GM19238 (cell line): ENCODE results near the gene TUBA1B.
"Not testable (repeated sequence)": the region's sequence is repeated elsewhere in the genome, so short reads cannot be mapped to it uniquely, and the experiment has no call there.

Source experiments
- DNase-seq: peaks from one replicate; pipeline ENCODE4 v3.0.0; 2011; ENCODE audit warnings: low spot score; ENCODE audit not compliant: insufficient read length

Gene TUBA1B

DNA sequence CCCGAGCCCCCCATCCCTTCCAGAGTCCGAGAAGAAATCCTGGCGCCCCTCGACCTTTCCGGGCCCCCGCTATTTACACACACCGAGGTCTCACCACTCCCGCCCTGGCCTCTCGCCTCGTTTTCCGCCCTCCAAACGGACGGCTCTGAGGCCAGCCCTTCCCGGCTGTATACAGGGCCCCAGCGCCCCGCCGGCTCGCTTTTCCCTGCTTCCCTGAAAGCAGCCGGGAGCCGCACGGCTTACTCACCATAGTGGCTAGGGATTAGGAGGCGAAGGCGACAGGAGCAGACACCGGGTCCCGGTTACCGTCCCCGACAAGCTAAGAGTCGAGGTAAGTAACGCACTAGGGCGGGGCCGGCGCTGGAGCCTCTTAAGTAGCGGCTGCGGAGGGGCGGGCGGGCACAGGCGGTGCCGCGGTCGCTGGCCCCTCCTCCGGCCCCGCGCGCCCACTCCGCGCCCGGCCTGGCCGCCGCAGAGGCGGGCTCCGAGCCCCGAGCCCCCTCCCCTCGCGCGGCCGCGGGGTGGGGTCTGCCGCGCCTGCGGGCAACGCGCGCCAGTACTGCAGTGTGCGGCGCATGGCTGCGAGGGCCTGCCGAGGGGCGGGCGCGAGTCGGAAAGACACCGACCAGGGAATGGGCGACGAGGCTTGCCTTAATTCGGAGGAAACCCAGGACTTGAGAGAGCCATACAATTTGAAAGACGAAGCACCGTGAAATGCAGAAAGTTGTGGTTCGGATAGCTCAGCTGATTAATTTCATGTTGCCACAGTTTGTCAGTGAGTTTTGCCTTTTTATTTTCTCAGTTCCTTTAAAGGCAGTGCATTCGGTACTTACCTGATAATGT lies at the start of gene TUBA1B:
TUBA1B (minus strand) TSS at position 345 of the 843 bp plus-strand sequence; CDS start at position 250, 95 bp downstream.
- peak; percentile 82 for DNase-seq

DNA sequence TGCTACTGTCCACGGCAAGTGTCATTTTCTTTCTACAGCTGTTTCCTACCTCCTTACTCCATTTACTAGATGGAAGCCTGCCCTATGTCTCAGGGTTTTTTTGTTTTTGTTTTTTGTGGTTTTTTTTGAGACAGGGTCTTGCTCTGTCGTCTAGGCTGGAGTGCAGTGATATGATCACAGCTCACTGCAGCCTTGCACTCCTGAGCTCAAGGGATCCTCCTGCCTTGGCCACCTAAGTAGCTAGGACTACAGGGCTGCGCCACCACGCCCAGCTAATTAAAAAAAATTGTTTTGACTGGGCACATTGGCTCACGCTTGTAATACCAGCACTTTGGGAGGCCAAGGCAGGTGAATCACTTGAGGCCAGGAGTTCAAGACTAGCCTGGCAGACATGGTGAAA lies 43.0 kb upstream of the TUBA1B start:
- DNase-seq: no peak

DNA sequence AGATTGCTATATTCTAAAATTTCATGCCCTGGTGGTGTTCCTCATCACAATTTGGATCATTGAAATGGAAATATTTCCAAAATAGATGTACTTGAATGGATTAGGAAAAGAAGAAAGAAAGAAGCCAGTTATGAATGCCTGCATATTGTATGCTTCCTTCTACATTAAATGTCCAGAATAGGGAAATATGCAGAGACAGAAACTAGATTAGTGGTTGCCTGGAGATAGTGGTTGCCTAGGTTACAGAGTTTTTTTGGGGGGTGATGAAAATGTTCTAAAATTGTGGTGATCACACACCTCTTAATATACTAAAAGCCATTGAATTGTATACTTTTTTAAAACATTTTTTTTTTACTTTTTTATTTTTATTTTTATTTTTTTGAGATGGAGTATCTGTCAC lies 39.7 kb upstream of the TUBA1B start:
- DNase-seq: no peak

DNA sequence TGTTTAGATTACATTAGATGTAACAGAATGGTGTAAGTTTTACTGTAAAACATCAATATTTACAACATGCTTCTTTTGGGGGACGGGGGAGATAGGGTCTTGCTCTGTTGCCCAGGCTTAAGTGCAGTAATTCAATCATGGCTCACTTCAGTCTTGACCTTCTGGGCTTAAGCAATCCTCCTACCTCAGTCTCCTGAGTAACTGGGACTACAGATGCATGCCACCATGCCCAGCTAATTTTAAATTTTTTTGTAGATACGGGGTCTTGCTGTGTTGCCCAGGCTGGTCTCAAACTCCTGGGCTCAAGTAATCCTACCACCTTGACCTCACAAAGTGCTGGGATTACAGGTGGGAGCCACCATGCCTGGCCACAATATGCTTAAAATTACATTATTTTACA lies 33.9 kb upstream of the TUBA1B start:
- DNase-seq: no peak

DNA sequence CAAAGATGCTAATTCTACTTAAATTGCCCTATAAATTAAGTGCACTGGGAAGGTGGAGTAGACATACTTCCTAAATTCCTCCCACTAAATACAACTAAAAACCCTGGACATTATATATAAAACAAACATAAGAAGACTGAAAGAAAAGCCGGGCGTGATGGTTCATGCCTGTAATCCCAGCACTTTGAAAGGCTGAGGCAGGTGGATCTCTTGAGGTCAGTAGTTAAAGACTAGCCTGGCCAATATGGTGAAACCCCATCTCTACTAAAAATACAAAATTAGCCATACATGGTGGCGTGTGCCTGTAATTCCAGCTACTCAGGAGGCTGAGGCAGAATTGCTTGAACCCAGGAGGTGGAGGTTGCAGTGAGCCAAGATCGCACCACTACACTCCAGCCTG lies 30.7 kb upstream of the TUBA1B start:
- not testable (repeated sequence) for DNase-seq

DNA sequence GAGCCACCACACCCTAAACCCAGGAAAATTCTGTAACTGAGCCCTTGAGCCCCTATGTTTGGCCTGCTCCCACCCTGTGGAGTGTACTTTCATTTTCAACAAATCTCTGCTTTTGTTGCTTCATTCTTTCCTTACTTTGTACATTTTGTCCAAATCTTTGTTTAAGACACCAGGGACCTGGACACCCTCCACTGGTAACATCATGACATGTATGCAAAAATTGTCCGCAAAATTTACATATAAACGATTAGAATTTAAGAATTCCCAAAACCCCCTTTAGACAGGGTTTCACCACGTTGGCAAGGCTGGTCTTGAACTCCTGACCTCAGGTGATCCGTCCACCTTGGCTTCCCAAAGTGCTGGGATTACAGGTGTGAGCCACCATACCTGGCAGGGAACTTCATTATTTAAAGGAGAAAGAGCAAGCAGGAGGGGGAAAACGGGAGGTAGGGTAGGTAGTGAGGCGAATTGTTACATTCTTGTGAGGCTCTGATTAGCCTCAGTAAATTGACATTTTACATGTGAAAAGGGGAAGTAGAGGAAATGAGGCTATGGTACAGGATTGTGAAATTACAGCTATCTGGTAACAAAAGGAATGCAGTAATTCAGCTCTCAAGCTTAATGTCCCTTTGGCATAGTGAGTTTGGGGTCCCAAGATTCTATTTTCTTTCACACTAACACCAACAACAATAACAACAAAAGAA lies 30.0 kb upstream of the TUBA1B start:
- DNase-seq: no peak

DNA sequence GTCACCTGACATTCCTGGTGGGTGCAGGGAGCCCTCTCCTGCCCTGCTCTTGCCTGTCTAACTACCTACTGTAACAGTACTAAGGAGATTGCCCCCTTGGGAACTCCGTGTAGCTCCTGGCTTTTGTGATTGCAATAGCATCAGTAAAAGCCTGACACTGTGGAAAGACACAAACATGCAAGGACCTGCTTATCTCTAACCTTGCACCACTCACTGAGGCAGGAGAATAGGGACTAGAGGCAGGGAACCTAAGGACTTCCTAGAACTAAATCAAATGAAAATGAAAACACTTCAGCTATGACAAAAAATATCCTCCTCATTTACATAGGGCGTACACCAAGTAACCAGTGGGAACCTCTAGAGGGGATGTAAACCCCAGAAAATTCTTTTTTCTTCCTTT lies 29.2 kb upstream of the TUBA1B start:
- no peak for DNase-seq

DNA sequence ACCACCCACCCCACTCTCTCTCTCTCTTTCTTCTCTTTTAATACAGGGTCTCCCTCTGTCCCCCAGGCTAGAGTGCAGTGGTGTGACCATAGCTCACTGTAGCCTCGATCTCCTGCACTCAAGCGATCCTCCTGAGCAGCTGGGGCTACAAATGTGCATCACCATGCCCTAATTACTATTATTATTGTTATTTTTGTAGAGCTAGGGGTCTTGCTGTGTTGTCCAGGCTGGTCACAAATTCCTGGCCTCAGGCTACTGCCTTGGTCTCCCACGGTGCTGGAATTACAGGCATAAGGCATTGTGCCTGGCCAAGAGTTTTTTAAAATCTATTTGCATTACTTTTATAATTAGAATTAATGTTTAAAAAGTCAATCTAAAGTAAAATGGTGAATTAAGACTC lies 23.0 kb upstream of the TUBA1B start:
- DNase-seq: no peak

DNA sequence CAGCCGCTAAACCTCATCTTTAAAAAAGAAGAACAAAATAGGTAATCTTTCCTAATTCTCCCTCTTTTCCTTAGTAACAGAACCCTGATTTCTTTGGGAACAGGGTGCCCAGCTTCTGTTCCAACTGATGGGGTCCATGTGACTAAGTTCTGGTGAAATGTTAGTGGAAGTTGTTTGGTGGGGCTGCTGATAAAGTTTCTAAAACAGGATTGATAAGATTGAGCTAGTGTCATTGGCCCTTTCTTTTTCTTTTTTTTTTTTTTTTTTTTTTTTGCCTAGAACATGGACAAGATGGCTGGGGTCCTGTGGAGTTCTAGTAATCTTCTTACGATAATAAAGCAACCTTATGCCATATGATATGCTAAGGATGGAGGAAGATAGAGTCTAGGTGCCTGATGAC lies 16.2 kb upstream of the TUBA1B start:
- no peak for DNase-seq

DNA sequence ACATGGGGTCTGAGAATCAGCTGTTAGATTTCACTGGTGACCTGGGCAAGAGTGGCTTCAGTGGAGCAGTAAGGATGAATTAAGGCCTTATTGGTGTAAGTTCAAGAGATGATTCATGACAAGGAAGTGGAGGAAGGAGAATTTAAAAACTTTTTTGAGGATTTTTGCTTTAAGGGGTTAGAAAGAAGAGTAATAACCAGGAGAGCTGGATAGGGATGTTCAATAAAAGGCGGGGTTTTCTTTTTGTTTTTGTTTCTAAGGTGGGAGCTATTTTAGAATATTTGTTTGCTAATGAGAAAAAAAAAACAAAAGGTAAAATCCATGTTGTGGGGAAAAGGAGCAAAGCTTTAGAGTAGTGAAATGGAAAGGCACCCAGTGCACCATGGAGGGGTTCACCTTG lies 15.2 kb upstream of the TUBA1B start:
- no peak for DNase-seq

DNA sequence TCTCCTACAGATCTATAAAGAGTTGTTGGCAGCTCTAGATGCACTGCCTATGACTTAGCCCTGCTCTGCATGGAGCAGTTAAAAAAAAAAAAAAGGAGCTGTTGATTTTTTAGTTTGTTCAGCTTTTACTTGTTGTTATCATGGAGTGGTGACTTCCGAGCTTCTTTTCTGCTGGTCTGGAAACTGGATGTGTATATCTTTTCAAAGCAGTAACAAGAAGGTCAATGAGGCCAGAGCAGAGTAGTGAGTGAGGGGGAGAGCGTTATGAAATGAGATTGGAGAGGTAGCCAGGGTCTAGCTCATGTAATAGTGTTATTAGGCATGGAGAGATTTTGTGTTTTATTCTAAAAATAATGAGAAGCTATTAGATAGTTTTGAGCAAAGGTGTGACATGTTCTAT lies 13.2 kb upstream of the TUBA1B start:
- DNase-seq: no peak

DNA sequence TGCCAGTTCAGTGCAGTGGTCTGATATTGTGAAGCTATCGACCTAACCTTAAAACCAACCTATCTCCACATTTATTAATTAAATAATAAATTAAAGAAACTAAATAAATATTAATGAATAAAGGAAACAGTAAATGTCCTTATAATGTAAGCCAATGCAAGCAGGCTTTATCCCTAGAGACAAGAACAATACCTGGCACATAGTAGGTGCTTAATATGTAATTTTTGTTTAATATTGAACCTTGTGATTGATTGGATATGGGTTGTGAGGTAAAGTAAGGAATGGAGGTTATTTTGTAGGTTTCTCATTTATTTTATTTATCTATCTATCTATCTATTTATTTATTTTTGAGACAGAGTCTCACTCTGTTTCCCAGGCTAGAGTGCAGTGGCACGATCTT lies 7.8 kb upstream of the TUBA1B start:
- DNase-seq: no peak

DNA sequence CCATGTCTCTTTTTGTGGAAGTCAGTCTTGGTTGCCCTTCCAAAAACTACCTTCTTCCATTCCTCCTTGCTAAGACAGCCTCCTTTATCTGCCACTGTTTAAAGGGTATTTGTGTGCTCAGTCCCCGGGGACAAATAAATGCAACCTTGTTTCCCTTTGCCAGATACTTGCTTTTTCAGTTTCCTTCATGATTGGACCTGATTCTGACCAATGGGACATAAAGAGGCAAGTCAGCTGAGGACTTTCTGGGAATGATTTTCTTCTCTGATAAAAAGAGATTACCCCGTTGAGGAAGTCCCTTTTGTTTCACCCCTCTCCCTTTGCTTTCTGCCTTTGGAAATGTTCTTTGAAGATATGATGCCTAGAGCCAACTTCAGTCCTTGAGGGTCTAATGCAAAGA lies 7.4 kb upstream of the TUBA1B start:
- DNase-seq: no peak

DNA sequence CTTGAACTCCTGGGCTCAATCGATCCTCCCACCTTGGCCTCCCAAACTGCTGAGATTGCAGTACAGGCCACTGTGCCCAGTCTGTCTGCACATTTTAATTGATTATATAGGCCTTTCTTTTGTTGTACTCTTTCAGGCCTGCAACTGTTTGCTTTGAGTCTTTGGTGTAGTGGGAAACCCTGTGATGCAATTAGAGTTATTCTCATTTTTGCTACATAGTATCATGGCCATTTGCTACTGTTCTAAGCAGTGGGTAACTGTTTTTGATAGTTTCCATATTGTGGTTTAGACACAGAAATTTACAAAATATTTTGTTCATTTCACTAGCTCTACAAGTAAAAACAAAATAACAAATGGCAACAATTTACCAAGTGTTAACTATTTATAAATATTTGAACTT lies 6.3 kb upstream of the TUBA1B start:
- no peak for DNase-seq

DNA sequence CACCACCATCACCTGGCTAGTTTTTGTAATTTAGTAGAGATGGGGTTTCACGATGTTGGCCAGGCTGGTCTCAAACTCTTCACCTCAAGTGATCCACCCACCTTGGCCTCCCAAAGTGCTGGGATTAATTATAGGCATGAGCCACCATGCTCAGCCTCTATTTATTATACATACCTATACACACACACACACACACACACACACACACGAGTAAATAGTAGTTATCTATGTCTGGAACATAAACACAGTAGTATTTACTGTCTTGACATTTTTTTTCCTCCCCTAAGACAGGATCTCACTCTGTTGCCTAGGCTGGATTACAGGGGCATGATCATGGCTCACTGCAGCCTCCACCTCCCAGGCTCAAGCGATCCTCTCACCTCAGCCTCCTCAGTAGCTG lies 5.8 kb upstream of the TUBA1B start:
- DNase-seq: not testable (repeated sequence)

DNA sequence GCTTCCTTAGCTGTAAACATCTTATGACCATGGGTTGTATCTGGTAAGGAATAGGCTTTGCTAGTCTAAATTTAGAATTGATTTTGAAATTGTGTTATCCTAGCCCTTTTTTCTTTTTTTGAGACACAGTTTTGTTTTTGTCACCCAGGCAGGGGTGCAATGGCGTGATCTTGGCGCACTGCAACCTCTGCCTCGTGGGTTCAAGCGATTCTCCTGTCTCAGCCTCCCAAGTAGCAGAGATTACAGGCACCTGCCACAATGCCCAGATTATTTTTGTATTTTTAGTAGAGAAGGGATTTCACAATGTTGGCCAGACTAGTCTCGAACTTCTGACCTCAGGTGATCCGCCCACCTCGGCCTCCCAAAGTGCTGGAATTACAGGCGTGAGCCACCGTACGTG lies 2.4 kb upstream of the TUBA1B start:
- no peak for DNase-seq

DNA sequence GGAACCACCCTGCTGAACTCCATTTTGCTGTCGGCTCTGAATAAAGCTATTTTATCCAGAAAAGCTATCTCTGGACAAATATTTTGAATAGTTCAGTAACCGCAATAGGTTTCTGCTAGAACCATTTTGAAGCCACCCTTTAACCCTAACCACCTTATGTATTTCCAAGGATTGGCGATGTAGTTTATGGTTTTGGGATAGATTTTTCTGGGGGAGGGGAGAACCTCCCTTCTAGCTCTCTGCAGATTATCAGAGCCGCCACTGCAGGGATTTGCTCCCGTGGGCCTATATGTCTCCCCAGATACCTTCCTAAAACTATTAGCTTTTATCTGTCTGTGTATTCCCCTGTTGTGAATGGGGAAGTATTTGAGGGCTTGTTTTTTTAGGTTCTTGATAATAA lies 1.8 kb upstream of the TUBA1B start:
- no peak for DNase-seq

DNA sequence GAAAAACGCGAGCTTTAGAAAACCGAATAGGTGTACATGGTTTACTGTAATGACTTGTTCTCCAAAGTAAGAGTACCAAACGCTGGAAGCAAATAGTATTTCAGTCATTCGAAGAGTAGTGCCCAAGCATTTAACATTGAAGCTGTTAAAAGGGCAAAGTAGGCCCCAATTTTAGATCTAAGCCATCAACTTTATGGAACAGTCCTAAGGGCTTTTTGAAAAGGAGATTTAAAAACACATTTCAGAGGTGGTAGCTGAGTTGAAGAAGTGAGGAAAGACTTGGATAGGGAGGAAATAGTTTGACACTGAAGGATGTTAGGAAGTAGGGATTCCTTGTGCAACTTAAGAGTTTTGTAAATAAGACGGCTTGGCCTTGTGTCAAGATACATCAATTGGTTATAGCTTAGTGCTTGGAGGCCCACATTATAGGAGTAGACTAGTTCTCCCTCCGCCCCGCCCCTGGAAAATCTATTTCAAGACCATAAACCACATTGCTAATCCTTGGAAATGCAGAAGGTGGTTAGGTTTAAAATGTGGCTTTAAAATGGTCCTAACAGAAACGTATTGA lies 783 bp upstream of the TUBA1B start:
- DNase-seq: no peak

DNA sequence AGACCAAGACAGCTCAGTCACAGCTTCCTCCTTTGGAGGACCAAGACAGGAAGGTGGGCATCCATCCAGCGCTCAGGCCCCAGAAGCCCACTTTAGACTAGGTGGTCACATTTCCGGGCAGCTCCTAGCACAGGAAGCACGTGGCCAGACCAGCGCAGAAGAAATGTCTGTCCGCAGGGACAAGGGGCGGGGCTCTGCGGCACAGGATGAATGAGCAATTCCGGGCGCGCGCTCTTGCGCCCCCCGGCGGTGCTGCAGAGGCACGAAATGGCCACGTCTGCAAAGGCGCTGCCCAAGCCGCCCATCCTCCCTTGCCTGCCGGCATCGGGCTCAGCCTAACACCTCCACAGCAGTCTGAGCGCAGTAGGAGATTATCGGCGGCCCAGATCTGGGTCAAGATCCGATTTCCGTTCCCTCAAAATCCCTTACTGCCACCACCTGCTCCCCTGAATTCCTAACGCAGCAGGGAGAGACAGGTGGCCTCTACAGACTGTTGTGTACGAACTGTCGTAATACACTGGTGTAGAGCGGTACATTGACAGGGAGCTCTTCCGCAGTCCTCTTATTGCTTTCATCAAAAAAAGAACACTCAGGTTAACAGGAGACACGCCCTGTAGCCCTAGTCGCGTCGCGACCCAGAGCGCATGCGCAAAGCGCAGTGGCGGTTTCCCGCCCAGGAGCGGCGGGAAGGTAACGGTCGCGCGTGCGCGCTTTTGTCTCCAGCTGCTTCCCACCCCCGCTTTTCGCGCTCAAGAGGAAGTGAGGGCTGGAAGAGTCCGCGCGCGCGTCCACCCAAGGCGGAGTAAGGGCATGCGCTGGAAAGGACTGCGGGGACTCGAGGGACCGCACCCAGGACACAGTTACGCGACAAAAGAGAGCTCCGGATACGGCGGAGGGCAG lies 794 bp downstream of the TUBA1B start:
- DNase-seq: peak; percentile 80

DNA sequence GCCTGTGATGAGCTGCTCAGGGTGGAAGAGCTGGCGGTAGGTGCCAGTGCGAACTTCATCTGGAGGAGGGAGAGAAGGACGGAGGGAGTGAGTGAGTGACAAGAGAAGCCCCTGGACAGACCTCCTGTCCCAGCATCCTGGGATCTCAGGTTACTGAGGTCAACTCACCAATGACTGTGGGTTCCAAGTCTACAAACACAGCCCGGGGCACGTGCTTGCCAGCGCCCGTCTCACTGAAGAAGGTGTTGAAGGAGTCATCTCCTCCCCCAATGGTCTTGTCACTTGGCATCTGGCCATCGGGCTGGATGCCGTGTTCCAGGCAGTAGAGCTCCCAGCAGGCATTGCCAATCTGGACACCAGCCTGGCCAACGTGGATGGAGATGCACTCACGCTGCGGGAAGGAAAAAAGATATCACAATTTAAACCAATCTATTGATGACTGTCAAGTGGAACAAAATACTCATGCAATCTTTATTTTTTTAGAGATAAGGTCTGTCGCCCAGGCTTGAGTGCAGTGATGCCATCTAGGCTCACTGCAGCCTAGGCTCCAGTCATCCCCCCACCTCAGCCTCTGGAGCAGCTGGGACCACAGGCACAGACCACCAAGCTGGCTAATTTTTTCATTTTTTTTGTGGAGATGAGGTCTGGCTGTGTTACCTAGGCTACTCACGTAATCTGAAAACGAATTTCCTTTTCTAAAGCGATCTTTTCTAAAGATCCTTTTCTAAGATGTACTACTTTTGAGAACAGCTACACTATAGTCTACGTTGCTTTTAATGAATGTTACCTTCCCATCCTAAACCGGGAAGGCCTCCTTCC lies 1.7 kb downstream of the TUBA1B start:
- no peak for DNase-seq

DNA sequence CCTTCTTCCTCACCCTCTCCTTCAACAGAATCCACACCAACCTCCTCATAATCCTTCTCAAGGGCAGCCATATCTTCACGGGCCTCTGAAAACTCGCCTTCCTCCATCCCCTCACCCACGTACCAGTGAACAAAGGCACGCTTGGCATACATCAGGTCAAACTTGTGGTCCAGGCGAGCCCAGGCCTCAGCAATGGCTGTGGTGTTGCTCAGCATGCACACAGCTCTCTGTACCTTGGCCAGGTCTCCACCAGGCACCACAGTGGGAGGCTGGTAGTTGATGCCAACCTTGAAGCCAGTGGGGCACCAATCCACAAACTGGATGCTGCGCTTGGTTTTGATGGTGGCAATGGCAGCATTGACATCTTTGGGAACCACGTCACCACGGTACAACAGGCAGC lies 3.2 kb downstream of the TUBA1B start:
- DNase-seq: not testable (repeated sequence)
